Stimulated activated CD4-positive, alpha-beta T cell treated with anti-CD3 and anti-CD28 coated beads, TNF-alpha, amount 100 ng/mL, for 24 hours (primary cell): ENCODE results near the gene FAM20A.
"Not testable (repeated sequence)": the region's sequence is repeated elsewhere in the genome, so short reads cannot be mapped to it uniquely, and the experiment has no call there.

Experiments
- DNase-seq, 3 experiments: peaks; one replicate each; pipeline ENCODE4 v3.0.0-alpha.2; 2020; ENCODE audit warnings: low read depth in 3 of 3

The FAM20A gene

GRCh38 chr17:68519911-68520310 is 81.3 kb downstream of the FAM20A start:
- DNase-seq: no peak

- not testable (repeated sequence) for DNase-seq
Observed at GRCh38 chr17:68519051-68519450, 82.1 kb downstream of the FAM20A start.

- DNase-seq: no peak
Observed at GRCh38 chr17:68518063-68518815, 82.9 kb downstream of the FAM20A start.

GRCh38 chr17:68517605-68518004 is 83.6 kb downstream of the FAM20A start:
- DNase-seq: not testable (repeated sequence)

- DNase-seq: no peak
Observed at GRCh38 chr17:68516732-68517131, 84.4 kb downstream of the FAM20A start.

GRCh38 chr17:68514831-68515635 is 86.1 kb downstream of the FAM20A start:
- DNase-seq: no peak

GRCh38 chr17:68513932-68514331 is 87.2 kb downstream of the FAM20A start:
- no peak for DNase-seq

GRCh38 chr17:68512960-68513474 is 88.2 kb downstream of the FAM20A start:
- no peak for DNase-seq

- peak; percentile 83 to 88 (median 83) for DNase-seq
Observed at GRCh38 chr17:68512247-68512959, 88.8 kb downstream of the FAM20A start, which contains the start of gene PRKAR1A. Gene PRKAR1A, plus strand, starts transcription at chr17:68512430. Its CDS starts 2,970 bp downstream, at chr17:68515400.

GRCh38 chr17:68511671-68512246 is 89.4 kb downstream of the FAM20A start:
- DNase-seq: peak; percentile 17 to 64 (median 32)

GRCh38 chr17:68511254-68511670 is 89.9 kb downstream of the FAM20A start:
- DNase-seq: no peak

GRCh38 chr17:68509141-68510057 is 91.8 kb downstream of the FAM20A start:
- no peak for DNase-seq

- no peak for DNase-seq
Observed at GRCh38 chr17:68507576-68507975, 93.6 kb downstream of the FAM20A start.

- DNase-seq: no peak
Observed at GRCh38 chr17:68505951-68506350, 95.2 kb downstream of the FAM20A start.

GRCh38 chr17:68501074-68501473 is 100.1 kb downstream of the FAM20A start:
- no peak for DNase-seq

- DNase-seq: no peak
Observed at GRCh38 chr17:68499587-68499986, 101.6 kb downstream of the FAM20A start.

- DNase-seq: no peak
Observed at GRCh38 chr17:68498479-68499326, 102.5 kb downstream of the FAM20A start.

- DNase-seq: no peak
Observed at GRCh38 chr17:68497885-68498319, 103.3 kb downstream of the FAM20A start.

- no peak for DNase-seq
Observed at GRCh38 chr17:68495081-68495480, 106.1 kb downstream of the FAM20A start.
